NCI-H748 (cell line): ENCODE results near the gene MADD.

Experiments used
- DNase-seq: peaks from one replicate; lab custom pipeline; 2025; ENCODE audit not compliant: unreplicated experiment; lab: John Stamatoyannopoulos, UW

The MADD gene

GRCh38 chr11:47251751-47252150, 18.2 kb upstream of the MADD start:
- no peak for DNase-seq

GRCh38 chr11:47253660-47254059, 16.3 kb upstream of the MADD start:
- no peak for DNase-seq

GRCh38 chr11:47254386-47254785, 15.5 kb upstream of the MADD start:
- DNase-seq, result no peak

- DNase-seq, result no peak
Measured at GRCh38 chr11:47256374-47256773, 13.6 kb upstream of the MADD start.

GRCh38 chr11:47257177-47257516, 12.8 kb upstream of the MADD start:
- DNase-seq, result no peak

GRCh38 chr11:47257517-47258316, 12.2 kb upstream of the MADD start, which contains the start of gene NR1H3:
TSS of gene NR1H3 (plus strand) at chr11:47257996. CDS start at chr11:47259217, 1,221 bp downstream.
- peak; percentile 36 for DNase-seq

- DNase-seq, result no peak
Measured at GRCh38 chr11:47258317-47258902, 11.5 kb upstream of the MADD start.

- peak; percentile 14 for DNase-seq
Measured at GRCh38 chr11:47259232-47259977, 10.5 kb upstream of the MADD start.

GRCh38 chr11:47260366-47260765, 9.6 kb upstream of the MADD start:
- no peak for DNase-seq

- DNase-seq, result no peak
Measured at GRCh38 chr11:47261291-47261800, 8.6 kb upstream of the MADD start.

GRCh38 chr11:47264119-47264518, 5.8 kb upstream of the MADD start:
- no peak for DNase-seq

- no peak for DNase-seq
Measured at GRCh38 chr11:47264521-47264920, 5.4 kb upstream of the MADD start.

GRCh38 chr11:47267876-47268275, 2.1 kb upstream of the MADD start:
- no peak for DNase-seq

- DNase-seq, result no peak
Measured at GRCh38 chr11:47268448-47269001, 1.4 kb upstream of the MADD start.

- peak; percentile 93 for DNase-seq
Measured at GRCh38 chr11:47269002-47269828, 718 bp upstream of the MADD start.

GRCh38 chr11:47270331-47271271, 668 bp downstream of the MADD start:
- DNase-seq, result peak; percentile 51

- no peak for DNase-seq
Measured at GRCh38 chr11:47271328-47271727, 1.4 kb downstream of the MADD start.

- DNase-seq, result peak; percentile 31
Measured at GRCh38 chr11:47271961-47272661, 2.2 kb downstream of the MADD start.

- DNase-seq, result no peak
Measured at GRCh38 chr11:47272706-47273105, 2.8 kb downstream of the MADD start.
